HepG2 (cell line): ENCODE data around the gene PDCD5. TPM values are rescaled to one million over a fixed set of nuclear protein-coding genes. Genes with fewer than 3 reads are reported as not detected.
A peak's percentile ranks its signal among the peaks of the same experiment; 100 is the strongest.

Experiments
- ATAC-seq: fragments of 200-7000 bp; cut with Tn5 transposase; 3 replicates; pipeline ENCODE4 v1.9.1; 2020; ENCODE audit warnings: mild to moderate bottlenecking, moderate library complexity
- BruUV-seq: library from RNA; stranded (reverse); fragments of 400-500 nt; replicated peaks from 2 replicates; lab custom pipeline; 2021; lab: Mats Ljungman, UMichigan
- CTCF ChIA-PET: fragments of 300-600 bp; formaldehyde crosslinking; extraction: SDS; loops from one replicate; lab custom pipeline; 2021; ENCODE audit warnings: low total read pairs, inconsistent platforms, low intra/inter-chr PET ratio; lab: Yijun Ruan, JAX
- POLR2A ChIA-PET: fragments of 350-600 bp; sonication (Branson Sonifier 250); formaldehyde crosslinking; loops from one replicate; lab custom pipeline; 2020; ENCODE audit warnings: antibody characterized with exemption, inconsistent platforms; lab: Yijun Ruan, JAX
- DNase-seq: peaks from one replicate; pipeline ENCODE4 v3.0.0-alpha.2; 2015; ENCODE audit warnings: low spot score
- FAIRE-seq: peaks from 3 replicates; lab custom pipeline; 2011; peaks lifted over from hg19 to GRCh38; lab: Jason Lieb, UNC
- H2AFZ ChIP-seq: one replicate; pipeline ENCODE4 v1.6.1; 2011; ENCODE audit warnings: low read length, inconsistent platforms
- H3K27ac ChIP-seq: fragments of 300-600 bp; 3 replicates; pipeline ENCODE4 v1.8.0; 2011; ENCODE audit warnings: mixed run types, mild to moderate bottlenecking, mixed read lengths, low read length, inconsistent platforms; ENCODE audit not compliant: insufficient read depth; ENCODE audit errors: extremely low read length
- H3K27me3 ChIP-seq, 2 experiments: fragments of 200-600 bp in 1 of 2; 2 replicates in 1 of 2; 3 replicates in 1 of 2; pipeline versions ENCODE4 v1.6.0 to v1.8.0; 2011; ENCODE audit warnings: low read length in 2 of 2, mild to moderate bottlenecking in 2 of 2, moderate library complexity in 2 of 2, inconsistent platforms in 1 of 2; ENCODE audit not compliant: insufficient read depth in 2 of 2, control insufficient read depth in 1 of 2
- H3K36me3 ChIP-seq, 2 experiments: fragments of 200-600 bp in 1 of 2; replicated peaks in 1 of 2; 2 replicates in 1 of 2; 3 replicates in 1 of 2; pipeline versions ENCODE4 v1.5.1 to v1.8.0; 2011; ENCODE audit warnings: low read length in 2 of 2, inconsistent platforms in 1 of 2; ENCODE audit not compliant: insufficient read depth in 2 of 2, control insufficient read depth in 1 of 2
- H3K4me1 ChIP-seq: 2 replicates; pipeline ENCODE4 v1.5.1; 2012; ENCODE audit warnings: low read length, inconsistent platforms; ENCODE audit not compliant: insufficient read depth
- H3K4me2 ChIP-seq: 2 replicates; pipeline ENCODE4 v1.6.0; 2011; ENCODE audit warnings: low read depth, low read length, inconsistent platforms
- H3K4me3 ChIP-seq, 3 experiments: fragments of 200-600 bp in 1 of 3; sonication (generic), shearing (Covaris generic) in 1 of 3; replicated peaks in 1 of 3; 2 replicates each; pipeline ENCODE4 v1.5.1; 2011 to 2016; ENCODE audit warnings: low read length in 3 of 3, inconsistent platforms in 2 of 3, low read depth in 2 of 3, mild to moderate bottlenecking in 2 of 3, control low read depth in 1 of 3, mixed read lengths in 1 of 3; ENCODE audit not compliant: insufficient read depth in 1 of 3
- H3K79me2 ChIP-seq: one replicate; pipeline ENCODE4 v1.6.1; 2011; ENCODE audit warnings: low read length, inconsistent platforms; ENCODE audit not compliant: insufficient read depth
- H3K9ac ChIP-seq: 2 replicates; pipeline ENCODE4 v1.6.0; 2011; ENCODE audit warnings: mild to moderate bottlenecking, low read depth, low read length, inconsistent platforms; ENCODE audit not compliant: insufficient read depth
- H3K9me3 ChIP-seq: 2 replicates; pipeline ENCODE4 v1.5.1; 2012; ENCODE audit warnings: mild to moderate bottlenecking, low read length
- H4K20me1 ChIP-seq: 2 replicates; pipeline ENCODE4 v1.6.0; 2011; ENCODE audit warnings: inconsistent platforms, mild to moderate bottlenecking, low read length, moderate library complexity; ENCODE audit not compliant: insufficient read depth
- CEBPB ChIP-seq: IDR thresholded peaks from 2 replicates; pipeline ENCODE4 v1.6.1; 2011; ENCODE audit warnings: low read depth, low read length, improper control_type of control experiment, borderline replicate concordance
- HOXD1 ChIP-seq: sonication (generic); formaldehyde crosslinking; IDR thresholded peaks from 2 replicates; pipeline ENCODE4 v1.5.0; 2020; ENCODE audit warnings: missing genetic modification reagents
- SAP130 ChIP-seq: IDR thresholded peaks from 2 replicates; pipeline ENCODE4 v1.6.1; 2016; ENCODE audit warnings: low read depth
- ZNF24 ChIP-seq: fragments of 450-650 bp; IDR thresholded peaks from 2 replicates; pipeline ENCODE4 v1.6.1; 2017; ENCODE audit warnings: antibody characterized with exemption, mild to moderate bottlenecking
- ZNF614 ChIP-seq: IDR thresholded peaks from 2 replicates; pipeline ENCODE4 v1.6.1; 2018; ENCODE audit warnings: missing biosample characterization, missing genetic modification reagents, inconsistent platforms, borderline replicate concordance
- ZNF883 ChIP-seq: sonication (generic); formaldehyde crosslinking; IDR thresholded peaks from 2 replicates; pipeline ENCODE4 v1.5.1; 2020; ENCODE audit warnings: mild to moderate bottlenecking, missing genetic modification reagents; ENCODE audit errors: not compliant biosample characterization
- WGBS: methylation state at CpG from one replicate; pipeline ENCODE4 v1.1.6; 2017; ENCODE audit warnings: low lambda C conversion rate; 5-methylcytosine and 5-hydroxymethylcytosine counted together
- in situ Hi-C: cut with HindIII; loops from 2 replicates; pipeline ENCODE4 v1.10.0; 2017; ENCODE audit warnings: low pct_unique_long_range_greater_than_20kb; ENCODE audit not compliant: extremely low pct_ligation_motif_present
- intact Hi-C: fragments of 100-400 bp; cut with micrococcal nuclease; formaldehyde crosslinking; loops from one replicate; pipeline ENCODE4 v1.10.0; 2022; ENCODE audit not compliant: unreplicated experiment
- polyA plus RNA-seq, 8 experiments: library from polyadenylated mRNA; depleted of rRNA in 3 of 8; stranded (reverse) in 7 of 8; unstranded in 1 of 8; fragments of >200 nt; fragmentation: Illumina TruSeq in 4 of 8; extraction: Trizol in 4 of 8; gene quantifications; 2 replicates each; pipeline versions ENCODE4 v1.2.1 to v1.2.3, GENCODE V29; 2011 to 2016; ENCODE audit warnings: low read depth in 4 of 8, missing spikeins in 1 of 8, mixed read lengths in 1 of 8; ENCODE audit not compliant: insufficient read depth in 1 of 8
- total RNA-seq, 5 experiments: library from RNA; depleted of rRNA; stranded (reverse); fragments of >200 nt; fragmentation: Illumina TruSeq; extraction: Trizol; gene quantifications; 2 replicates each; pipeline ENCODE4 v1.2.3, GENCODE V29; 2016; ENCODE audit warnings: low read depth in 1 of 5
- TF ChIP-seq, protein P1 (sequence below): sonication (generic); formaldehyde crosslinking; IDR thresholded peaks from 2 replicates; pipeline ENCODE4 v1.5.0; 2020; ENCODE audit warnings: missing genetic modification reagents
- TF ChIP-seq, protein P2 (sequence below): sonication (generic); formaldehyde crosslinking; IDR thresholded peaks from 2 replicates; pipeline ENCODE4 v1.8.0; 2022; ENCODE audit warnings: mild to moderate bottlenecking, missing genetic modification reagents
- TF ChIP-seq, protein P3 (sequence below): sonication (generic); formaldehyde crosslinking; conservative IDR thresholded peaks from 2 replicates; pipeline ENCODE4 v1.4.0; 2020; ENCODE audit warnings: missing genetic modification reagents

PDCD5 gene
- total and polyA plus RNA-seq, 2 of the 13 experiments (the other 11 are each of a cell fraction or from before 2014, with no cell fraction given): 56.3 to 332 TPM

DNA sequence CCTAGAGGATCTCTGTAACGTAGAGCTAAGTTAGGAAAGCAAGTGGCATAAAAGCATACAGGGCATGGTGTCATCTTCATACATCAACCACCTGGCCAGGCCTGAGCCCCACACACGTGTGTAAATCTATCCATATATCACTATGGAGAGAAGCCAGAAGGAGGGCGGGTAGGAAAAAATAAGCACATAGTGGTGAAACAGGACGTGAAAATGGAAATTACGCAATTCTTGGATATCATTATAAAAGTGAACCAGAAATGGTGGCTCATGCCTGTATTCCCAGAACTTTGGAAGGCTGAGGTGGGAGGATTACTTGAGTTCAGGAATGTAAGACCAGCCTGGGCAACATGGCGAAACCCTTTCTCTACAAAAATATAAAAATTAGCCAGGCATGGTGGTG, 43.4 kb downstream of the PDCD5 start:
- no peak for TF ChIP-seq ZNF24
- peak; percentile 71 for TF ChIP-seq CEBPB
- Histone ChIP-seq H3K27me3 (no peaks in the 10 kb centered on the region), H2AFZ (no peak overlapping the region), H3K9me3 (no peaks in the 10 kb centered on the region), H3K4me2 (no peak overlapping the region), H3K79me2 (no peaks in the 10 kb centered on the region), H3K4me3 (no peak overlapping the region), H3K27ac (no peak overlapping the region), H3K9ac (no peak overlapping the region), H4K20me1 (no peaks in the 10 kb centered on the region), H3K4me1 (no peaks in the 10 kb centered on the region), H3K36me3 (peaks cover 10 to 40% of the 10 kb centered on the region in 2 experiments; a peak in 4 of 5 replicates)
- DNase-seq (no peak), FAIRE-seq (no peak), ATAC-seq (no peak)
- ChIA-PET POLR2A (no interaction called here), CTCF (no interaction called here)
- intact Hi-C loops: no loop called here
- in situ Hi-C loops: no loop called here
- WGBS: 97% methylated on average over 6 of the region's 6 CpGs
- no TSS peak for BruUV-seq

DNA sequence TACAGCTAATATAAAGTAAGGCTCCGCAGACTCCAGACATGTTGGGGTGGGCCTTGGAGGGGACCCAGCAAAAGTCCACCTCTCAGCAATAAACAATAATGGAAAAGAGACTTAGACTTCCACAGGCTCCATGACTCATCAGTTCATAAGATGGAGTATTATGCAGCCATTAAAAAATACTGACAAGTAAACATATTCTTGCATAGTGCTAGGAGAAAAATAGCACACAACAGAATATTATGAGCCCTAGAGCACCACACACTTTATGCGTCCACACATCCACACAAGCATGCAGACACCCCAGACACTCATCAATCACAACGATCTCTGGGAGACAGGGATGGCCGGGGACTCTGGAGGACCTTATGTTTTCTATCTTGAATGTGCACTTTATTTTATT, 46.0 kb downstream of the PDCD5 start:
- in situ Hi-C loops: no loop called here

More for the DNA sequence above, 46.0 kb downstream of the PDCD5 start:
- BruUV-seq: no TSS peak
- intact Hi-C loops: no loop called here
- no peaks in the 10 kb centered on the region for H3K4me1 ChIP-seq
- H3K4me3 ChIP-seq: no peak overlapping the region
- DNase-seq: no peak
- H3K27me3 ChIP-seq: no peaks in the 10 kb centered on the region
- ATAC-seq: no peak
- peaks cover 10 to 45% of the 10 kb centered on the region in 2 experiments; a peak in 4 of 5 replicates for H3K36me3 ChIP-seq
- FAIRE-seq: no peak
- no peak overlapping the region for H3K9ac ChIP-seq
- no peaks in the 10 kb centered on the region for H3K9me3 ChIP-seq
- TF ChIP-seq, protein P1, sequence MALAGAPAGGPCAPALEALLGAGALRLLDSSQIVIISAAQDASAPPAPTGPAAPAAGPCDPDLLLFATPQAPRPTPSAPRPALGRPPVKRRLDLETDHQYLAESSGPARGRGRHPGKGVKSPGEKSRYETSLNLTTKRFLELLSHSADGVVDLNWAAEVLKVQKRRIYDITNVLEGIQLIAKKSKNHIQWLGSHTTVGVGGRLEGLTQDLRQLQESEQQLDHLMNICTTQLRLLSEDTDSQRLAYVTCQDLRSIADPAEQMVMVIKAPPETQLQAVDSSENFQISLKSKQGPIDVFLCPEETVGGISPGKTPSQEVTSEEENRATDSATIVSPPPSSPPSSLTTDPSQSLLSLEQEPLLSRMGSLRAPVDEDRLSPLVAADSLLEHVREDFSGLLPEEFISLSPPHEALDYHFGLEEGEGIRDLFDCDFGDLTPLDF: no peak
- TF ChIP-seq ZNF883 (no peak), ZNF614 (CRISPR knock-in tag) (no peak), HOXD1 (no peak), SAP130 (CRISPR knock-in tag) (no peak)
- TF ChIP-seq, protein P2, sequence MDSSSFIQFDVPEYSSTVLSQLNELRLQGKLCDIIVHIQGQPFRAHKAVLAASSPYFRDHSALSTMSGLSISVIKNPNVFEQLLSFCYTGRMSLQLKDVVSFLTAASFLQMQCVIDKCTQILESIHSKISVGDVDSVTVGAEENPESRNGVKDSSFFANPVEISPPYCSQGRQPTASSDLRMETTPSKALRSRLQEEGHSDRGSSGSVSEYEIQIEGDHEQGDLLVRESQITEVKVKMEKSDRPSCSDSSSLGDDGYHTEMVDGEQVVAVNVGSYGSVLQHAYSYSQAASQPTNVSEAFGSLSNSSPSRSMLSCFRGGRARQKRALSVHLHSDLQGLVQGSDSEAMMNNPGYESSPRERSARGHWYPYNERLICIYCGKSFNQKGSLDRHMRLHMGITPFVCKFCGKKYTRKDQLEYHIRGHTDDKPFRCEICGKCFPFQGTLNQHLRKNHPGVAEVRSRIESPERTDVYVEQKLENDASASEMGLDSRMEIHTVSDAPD: no peak
- TF ChIP-seq, protein P3, sequence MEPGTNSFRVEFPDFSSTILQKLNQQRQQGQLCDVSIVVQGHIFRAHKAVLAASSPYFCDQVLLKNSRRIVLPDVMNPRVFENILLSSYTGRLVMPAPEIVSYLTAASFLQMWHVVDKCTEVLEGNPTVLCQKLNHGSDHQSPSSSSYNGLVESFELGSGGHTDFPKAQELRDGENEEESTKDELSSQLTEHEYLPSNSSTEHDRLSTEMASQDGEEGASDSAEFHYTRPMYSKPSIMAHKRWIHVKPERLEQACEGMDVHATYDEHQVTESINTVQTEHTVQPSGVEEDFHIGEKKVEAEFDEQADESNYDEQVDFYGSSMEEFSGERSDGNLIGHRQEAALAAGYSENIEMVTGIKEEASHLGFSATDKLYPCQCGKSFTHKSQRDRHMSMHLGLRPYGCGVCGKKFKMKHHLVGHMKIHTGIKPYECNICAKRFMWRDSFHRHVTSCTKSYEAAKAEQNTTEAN (CRISPR knock-in tag): no peak
- TF ChIP-seq, all 625 proteins: peak for 0
- Histone ChIP-seq H2AFZ (no peak overlapping the region), H4K20me1 (no peaks in the 10 kb centered on the region), H3K4me2 (no peak overlapping the region), H3K27ac (no peak overlapping the region), H3K79me2 (no peaks in the 10 kb centered on the region)
- 97% methylated on average over 4 of the region's 4 CpGs for WGBS
- CTCF ChIA-PET: no interaction called here
- POLR2A ChIA-PET: no interaction called here
